Activated T-helper 2 cell treated with anti-CD3 and anti-CD28 coated beads, Interferon-gamma antibody, Interleukin-2, Interleukin-4, amounts not matched to agents 10 μg/mL and 5 μg/mL and 100 μg/mL, durations not matched to agents 14 hours and 24 hours and 36 hours (primary cell): ENCODE results near the gene SF3A2. TPM values are rescaled to one million over a fixed set of nuclear protein-coding genes. Genes with fewer than 3 reads are reported as not detected.

Source experiments
- total RNA-seq: library from RNA; stranded (reverse); gene quantifications from 2 replicates; pipeline ENCODE4 v1.2.3, GENCODE V29; 2022

SF3A2 gene
- total RNA-seq, 1 donor from 2014 or later = 153 TPM

Other genes starting within 250 kb of the SF3A2 start
- 41.3 and 47.0 TPM in 2 replicates for gene BTBD2, start 221.1 kb upstream of the SF3A2 start, total RNA-seq
- 161 and 176 TPM in 2 replicates for gene MKNK2, start 185.6 kb upstream of the SF3A2 start, total RNA-seq
- gene MOB3A, start 140.5 kb upstream of the SF3A2 start, total RNA-seq = 175 and 181 TPM in 2 replicates
- gene IZUMO4, start 139.9 kb upstream of the SF3A2 start, total RNA-seq = 7.6 and 9.5 TPM in 2 replicates
- 101 and 103 TPM in 2 replicates for gene AP3D1, start 85.3 kb upstream of the SF3A2 start, total RNA-seq
- gene DOT1L, start 72.9 kb upstream of the SF3A2 start, total RNA-seq = 115 and 121 TPM in 2 replicates
- 75.7 and 77.2 TPM in 2 replicates for gene PLEKHJ1, start 495 bp upstream of the SF3A2 start, total RNA-seq
- gene AMH, start 12.5 kb downstream of the SF3A2 start, total RNA-seq = 4.3 TPM in 2 replicates
- 0.21 and 0.67 TPM in 2 replicates for gene JSRP1, start 19.6 kb downstream of the SF3A2 start, total RNA-seq
- gene PEAK3, start 45.4 kb downstream of the SF3A2 start, total RNA-seq = 0.11 and 0.18 TPM in 2 replicates
- 0.23 TPM in 1 of 2 replicates, not detected in the other for gene LINGO3, start 71.3 kb downstream of the SF3A2 start, total RNA-seq
- gene LSM7, start 91.8 kb downstream of the SF3A2 start, total RNA-seq = 142 and 171 TPM in 2 replicates
- gene SPPL2B, start 91.9 kb downstream of the SF3A2 start, total RNA-seq = 60.8 and 69.5 TPM in 2 replicates
- not detected in 2 replicates for gene TMPRSS9, start 123.4 kb downstream of the SF3A2 start, total RNA-seq
- gene TIMM13, start 190.8 kb downstream of the SF3A2 start, total RNA-seq = 139 and 145 TPM in 2 replicates
- 111 and 115 TPM in 2 replicates for gene LMNB2, start 220.1 kb downstream of the SF3A2 start, total RNA-seq
- gene GADD45B, start 239.3 kb downstream of the SF3A2 start, total RNA-seq = 90.7 and 95.2 TPM in 2 replicates